Measurements from ENCODE around the gene TIAM1. TPM values are rescaled to one million over a fixed set of nuclear protein-coding genes. Genes with fewer than 3 reads are reported as not detected.

TIAM1 gene
- total RNA-seq, 1 experiment from 2014 or later: 28.7 TPM

DNA sequence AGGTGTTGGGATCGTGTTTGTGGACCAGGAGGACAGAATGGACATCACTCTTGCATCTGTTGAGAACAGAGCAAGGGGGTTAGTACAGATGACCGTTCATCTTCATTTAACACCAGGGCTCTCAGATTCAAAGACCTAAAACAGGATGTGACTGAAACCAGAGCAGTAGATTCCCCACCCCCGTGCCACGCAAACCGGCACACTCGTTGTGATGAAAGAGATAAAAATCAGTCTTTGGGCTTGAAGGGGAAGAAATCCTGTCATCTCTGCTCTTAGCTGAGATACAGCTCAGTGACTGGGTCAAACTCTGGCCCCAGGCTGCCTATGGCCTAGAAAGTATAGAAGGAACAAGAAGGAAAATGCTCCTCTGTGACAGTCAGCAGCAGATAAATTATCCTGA is 159.6 kb downstream of the TIAM1 start:
- H3K9me3 Mint-ChIP-seq: no peaks in the 10 kb centered on the region
- ATAC-seq (no peak), DNase-seq (ENCODE audit: low spot score) (no peak)
- H3K27ac Mint-ChIP-seq: peak overlapping the region; percentile 88
- TF ChIP-seq EMX1 (CRISPR knock-in tag; IDR thresholded peaks at IDR 0.05) (no peak), IRF2 (CRISPR knock-in tag; IDR thresholded peaks at IDR 0.05; ENCODE audit: borderline replicate concordance, low read depth) (no peak), NFYB (CRISPR knock-in tag; conservative IDR thresholded peaks at IDR 0.05; ENCODE audit: low read depth) (no peak), ZNF396 (CRISPR knock-in tag; IDR thresholded peaks at IDR 0.05; ENCODE audit: borderline replicate concordance) (no peak), SOX15 (CRISPR knock-in tag; IDR thresholded peaks at IDR 0.05) (no peak), ERG (CRISPR knock-in tag; IDR thresholded peaks at IDR 0.05) (no peak), ELF4 (CRISPR knock-in tag; IDR thresholded peaks at IDR 0.05; ENCODE audit: low read depth) (no peak), ZNF232 (CRISPR knock-in tag; IDR thresholded peaks at IDR 0.05) (no peak), NR2C2 (CRISPR knock-in tag; IDR thresholded peaks at IDR 0.05) (no peak), ATF2 (CRISPR knock-in tag; IDR thresholded peaks at IDR 0.05; ENCODE audit: borderline replicate concordance, low read depth) (no peak), TCF7 (CRISPR knock-in tag; IDR thresholded peaks at IDR 0.05; ENCODE audit: low read depth) (no peak), ZBTB21 (CRISPR knock-in tag; IDR thresholded peaks at IDR 0.05; ENCODE audit: borderline replicate concordance) (no peak), ARID4B (CRISPR knock-in tag; IDR thresholded peaks at IDR 0.05; ENCODE audit: borderline replicate concordance) (no peak)
- TF ChIP-seq, protein P1, sequence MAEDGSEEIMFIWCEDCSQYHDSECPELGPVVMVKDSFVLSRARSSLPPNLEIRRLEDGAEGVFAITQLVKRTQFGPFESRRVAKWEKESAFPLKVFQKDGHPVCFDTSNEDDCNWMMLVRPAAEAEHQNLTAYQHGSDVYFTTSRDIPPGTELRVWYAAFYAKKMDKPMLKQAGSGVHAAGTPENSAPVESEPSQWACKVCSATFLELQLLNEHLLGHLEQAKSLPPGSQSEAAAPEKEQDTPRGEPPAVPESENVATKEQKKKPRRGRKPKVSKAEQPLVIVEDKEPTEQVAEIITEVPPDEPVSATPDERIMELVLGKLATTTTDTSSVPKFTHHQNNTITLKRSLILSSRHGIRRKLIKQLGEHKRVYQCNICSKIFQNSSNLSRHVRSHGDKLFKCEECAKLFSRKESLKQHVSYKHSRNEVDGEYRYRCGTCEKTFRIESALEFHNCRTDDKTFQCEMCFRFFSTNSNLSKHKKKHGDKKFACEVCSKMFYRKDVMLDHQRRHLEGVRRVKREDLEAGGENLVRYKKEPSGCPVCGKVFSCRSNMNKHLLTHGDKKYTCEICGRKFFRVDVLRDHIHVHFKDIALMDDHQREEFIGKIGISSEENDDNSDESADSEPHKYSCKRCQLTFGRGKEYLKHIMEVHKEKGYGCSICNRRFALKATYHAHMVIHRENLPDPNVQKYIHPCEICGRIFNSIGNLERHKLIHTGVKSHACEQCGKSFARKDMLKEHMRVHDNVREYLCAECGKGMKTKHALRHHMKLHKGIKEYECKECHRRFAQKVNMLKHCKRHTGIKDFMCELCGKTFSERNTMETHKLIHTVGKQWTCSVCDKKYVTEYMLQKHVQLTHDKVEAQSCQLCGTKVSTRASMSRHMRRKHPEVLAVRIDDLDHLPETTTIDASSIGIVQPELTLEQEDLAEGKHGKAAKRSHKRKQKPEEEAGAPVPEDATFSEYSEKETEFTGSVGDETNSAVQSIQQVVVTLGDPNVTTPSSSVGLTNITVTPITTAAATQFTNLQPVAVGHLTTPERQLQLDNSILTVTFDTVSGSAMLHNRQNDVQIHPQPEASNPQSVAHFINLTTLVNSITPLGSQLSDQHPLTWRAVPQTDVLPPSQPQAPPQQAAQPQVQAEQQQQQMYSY (CRISPR knock-in tag; IDR thresholded peaks at IDR 0.05): no peak
- TF ChIP-seq, protein P2, sequence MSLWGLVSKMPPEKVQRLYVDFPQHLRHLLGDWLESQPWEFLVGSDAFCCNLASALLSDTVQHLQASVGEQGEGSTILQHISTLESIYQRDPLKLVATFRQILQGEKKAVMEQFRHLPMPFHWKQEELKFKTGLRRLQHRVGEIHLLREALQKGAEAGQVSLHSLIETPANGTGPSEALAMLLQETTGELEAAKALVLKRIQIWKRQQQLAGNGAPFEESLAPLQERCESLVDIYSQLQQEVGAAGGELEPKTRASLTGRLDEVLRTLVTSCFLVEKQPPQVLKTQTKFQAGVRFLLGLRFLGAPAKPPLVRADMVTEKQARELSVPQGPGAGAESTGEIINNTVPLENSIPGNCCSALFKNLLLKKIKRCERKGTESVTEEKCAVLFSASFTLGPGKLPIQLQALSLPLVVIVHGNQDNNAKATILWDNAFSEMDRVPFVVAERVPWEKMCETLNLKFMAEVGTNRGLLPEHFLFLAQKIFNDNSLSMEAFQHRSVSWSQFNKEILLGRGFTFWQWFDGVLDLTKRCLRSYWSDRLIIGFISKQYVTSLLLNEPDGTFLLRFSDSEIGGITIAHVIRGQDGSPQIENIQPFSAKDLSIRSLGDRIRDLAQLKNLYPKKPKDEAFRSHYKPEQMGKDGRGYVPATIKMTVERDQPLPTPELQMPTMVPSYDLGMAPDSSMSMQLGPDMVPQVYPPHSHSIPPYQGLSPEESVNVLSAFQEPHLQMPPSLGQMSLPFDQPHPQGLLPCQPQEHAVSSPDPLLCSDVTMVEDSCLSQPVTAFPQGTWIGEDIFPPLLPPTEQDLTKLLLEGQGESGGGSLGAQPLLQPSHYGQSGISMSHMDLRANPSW (CRISPR knock-in tag; conservative IDR thresholded peaks at IDR 0.05; ENCODE audit: low read depth): no peak
- H3K4me3 Mint-ChIP-seq: no peak overlapping the region
- ChIA-PET CTCF (no interaction called here), POLR2A (no interaction called here)
- peaks cover 33% of the 10 kb centered on the region for H3K4me1 Mint-ChIP-seq
- peaks cover 10% of the 10 kb centered on the region for H3K36me3 Mint-ChIP-seq
- H3K27me3 Mint-ChIP-seq (ENCODE audit: low read depth): no peaks in the 10 kb centered on the region

Data from WTC11 (cell line).